ENCODE data around the gene LEFTY2. TPM values are rescaled to one million over a fixed set of nuclear protein-coding genes. Genes with fewer than 3 reads are reported as not detected.

LEFTY2 gene
- total and polyA plus RNA-seq, 9 of the 15 experiments (the other 6 are each of a cell fraction or from before 2014, with no cell fraction given): 0.04 to 0.14 TPM; not detected in 7

GRCh38 chr1:225928186-225929175, 12.5 kb downstream of the LEFTY2 start (continued):
- TF ChIP-seq ZNF318 (IDR thresholded peaks at IDR 0.05; ENCODE audit: borderline replicate concordance in 1 of 2, low read depth in 1 of 2) (peak in 1 of 2 experiments; percentile 37; a peak in 1 of 4 replicates), ESRRA (IDR thresholded peaks at IDR 0.05; ENCODE audit: borderline replicate concordance, low read depth) (peak; percentile 66; the same call in 1 of the 2 replicates), ZNF512 (tag; IDR thresholded peaks at IDR 0.05) (no peak), FOXJ2 (tag; IDR thresholded peaks at IDR 0.05) (peak; percentile 74; the same call in 1 of the 2 replicates), SUPT5H (IDR thresholded peaks at IDR 0.05) (peak; percentile 86), POLR2AphosphoS5 (IDR thresholded peaks at IDR 0.05; ENCODE audit: control insufficient read depth, insufficient read depth, low read depth, low read length) (peak; percentile 100), RBM14 (IDR thresholded peaks at IDR 0.05; ENCODE audit: borderline replicate concordance, insufficient read depth, low read depth, low read length) (no peak), MEF2A (IDR thresholded peaks at IDR 0.05; ENCODE audit: control insufficient read depth, low read depth, low read length) (peak; percentile 84), NFRKB (IDR thresholded peaks at IDR 0.05; ENCODE audit: low read depth) (peak; percentile 100), KLF10 (CRISPR knock-in tag; IDR thresholded peaks at IDR 0.05) (no peak), ELK3 (CRISPR knock-in tag; IDR thresholded peaks at IDR 0.05) (no peak), E2F5 (CRISPR knock-in tag; IDR thresholded peaks at IDR 0.05) (peak; percentile 51; the same call in 1 of the 2 replicates), KDM4B (IDR thresholded peaks at IDR 0.05; ENCODE audit: borderline replicate concordance in 2 of 2, low read depth in 1 of 2) (no peak), ZEB2 (IDR thresholded peaks at IDR 0.05) (no peak; the same call in 1 of the 2 replicates)
